Cardiac fibroblast (primary cell): ENCODE data around the gene PLCH2.

Experiments
- DNase-seq, 2 donors: peaks; one replicate each; pipeline versions ENCODE4 v3.0.0 to v3.0.0-alpha.2; 2010; ENCODE audit warnings: low read depth in 2 of 2
- H3K4me3 ChIP-seq, 2 donors: replicated peaks in 1 of 2; 1 replicate in 1 of 2; 2 replicates in 1 of 2; pipeline ENCODE4 v1.5.1; 2011; ENCODE audit warnings: low read depth in 2 of 2, low read length in 2 of 2, mild to moderate bottlenecking in 2 of 2, moderate library complexity in 1 of 2
- TF ChIP-seq, protein P1 (sequence below): IDR thresholded peaks from one replicate; pipeline ENCODE4 v1.5.1; 2011; ENCODE audit warnings: low read depth, mild to moderate bottlenecking, low read length, inconsistent platforms

PLCH2 gene

DNA sequence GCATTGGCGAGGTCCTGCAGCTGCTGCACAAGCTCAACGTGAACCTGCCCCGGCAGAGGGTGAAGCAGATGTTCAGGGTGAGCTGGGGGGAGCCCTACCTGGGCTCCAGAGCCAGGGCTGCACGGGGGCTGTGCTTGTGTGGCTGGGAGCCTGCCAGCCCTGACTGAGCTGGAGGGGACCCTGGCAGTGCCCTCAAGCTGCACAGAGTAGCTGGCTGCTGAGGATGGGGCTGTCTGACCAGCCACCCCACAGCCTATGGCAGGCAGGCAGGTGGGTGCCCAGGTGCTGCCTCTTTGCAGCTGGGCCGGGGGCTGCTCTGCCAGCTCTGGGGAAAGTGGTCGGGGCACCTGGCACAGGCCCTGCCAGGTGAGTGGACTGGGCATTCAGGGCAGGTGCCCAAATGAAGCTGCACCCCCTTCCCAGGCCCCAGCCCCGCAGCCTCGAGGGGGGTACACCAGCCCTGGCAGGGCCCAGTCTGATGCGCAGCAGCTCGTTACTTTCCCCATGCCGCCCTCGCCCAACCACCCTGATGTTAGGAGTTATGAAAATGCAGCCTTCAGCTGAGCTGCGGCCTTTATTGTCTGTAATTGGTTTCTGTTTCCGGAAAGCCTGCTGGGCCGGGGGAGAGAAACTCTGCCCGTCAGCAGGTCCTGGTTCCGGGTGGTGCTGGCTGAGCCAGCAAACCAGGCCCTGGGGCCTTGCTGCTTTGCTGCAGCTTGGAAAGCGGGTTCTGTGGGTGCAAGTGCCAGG is 4.3 kb downstream of the PLCH2 start:
- no peak for DNase-seq
- no peak overlapping the region for H3K4me3 ChIP-seq
- TF ChIP-seq, protein P1, sequence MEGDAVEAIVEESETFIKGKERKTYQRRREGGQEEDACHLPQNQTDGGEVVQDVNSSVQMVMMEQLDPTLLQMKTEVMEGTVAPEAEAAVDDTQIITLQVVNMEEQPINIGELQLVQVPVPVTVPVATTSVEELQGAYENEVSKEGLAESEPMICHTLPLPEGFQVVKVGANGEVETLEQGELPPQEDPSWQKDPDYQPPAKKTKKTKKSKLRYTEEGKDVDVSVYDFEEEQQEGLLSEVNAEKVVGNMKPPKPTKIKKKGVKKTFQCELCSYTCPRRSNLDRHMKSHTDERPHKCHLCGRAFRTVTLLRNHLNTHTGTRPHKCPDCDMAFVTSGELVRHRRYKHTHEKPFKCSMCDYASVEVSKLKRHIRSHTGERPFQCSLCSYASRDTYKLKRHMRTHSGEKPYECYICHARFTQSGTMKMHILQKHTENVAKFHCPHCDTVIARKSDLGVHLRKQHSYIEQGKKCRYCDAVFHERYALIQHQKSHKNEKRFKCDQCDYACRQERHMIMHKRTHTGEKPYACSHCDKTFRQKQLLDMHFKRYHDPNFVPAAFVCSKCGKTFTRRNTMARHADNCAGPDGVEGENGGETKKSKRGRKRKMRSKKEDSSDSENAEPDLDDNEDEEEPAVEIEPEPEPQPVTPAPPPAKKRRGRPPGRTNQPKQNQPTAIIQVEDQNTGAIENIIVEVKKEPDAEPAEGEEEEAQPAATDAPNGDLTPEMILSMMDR: no peak

DNA sequence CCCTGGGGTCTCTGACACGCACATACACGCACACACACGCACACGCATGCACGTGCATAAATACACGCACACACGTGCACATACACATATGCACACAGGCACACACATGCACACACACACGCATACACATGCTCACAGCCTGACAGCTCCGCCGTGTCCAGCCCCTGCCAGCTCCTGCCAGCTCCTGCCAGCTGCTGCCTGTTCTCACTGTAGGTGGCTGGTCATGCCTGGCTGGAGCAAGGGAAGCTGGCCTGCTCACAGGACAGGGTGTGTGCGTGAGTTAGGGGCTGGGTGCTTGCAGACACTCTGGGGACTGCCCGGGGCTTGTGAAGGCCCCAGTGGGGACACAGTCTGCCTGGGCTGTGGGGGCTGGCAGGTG is 4.9 kb downstream of the PLCH2 start:
- no peak for DNase-seq
- TF ChIP-seq, protein P1: no peak
- H3K4me3 ChIP-seq: no peak overlapping the region

DNA sequence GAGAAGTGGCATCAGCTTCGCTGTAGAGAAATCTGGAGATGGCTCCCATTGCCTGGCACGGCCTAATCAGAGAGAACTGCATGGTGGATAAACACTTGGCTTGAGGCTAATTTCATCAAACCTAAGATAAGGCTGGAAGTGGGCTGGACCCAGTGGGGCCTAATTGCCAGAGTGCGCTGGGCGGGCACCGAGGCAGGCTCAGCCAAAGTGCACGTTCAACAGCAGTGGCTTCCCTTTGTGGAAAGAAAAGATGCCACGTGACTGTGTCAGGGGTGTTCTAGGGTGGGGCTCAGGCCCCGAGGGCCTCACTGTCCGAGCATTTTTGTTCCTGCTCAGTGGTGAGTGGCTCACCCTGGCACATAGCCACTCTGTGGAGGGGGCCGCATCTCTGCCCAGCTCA is 5.8 kb downstream of the PLCH2 start:
- no peak for DNase-seq
- TF ChIP-seq, protein P1: no peak

DNA sequence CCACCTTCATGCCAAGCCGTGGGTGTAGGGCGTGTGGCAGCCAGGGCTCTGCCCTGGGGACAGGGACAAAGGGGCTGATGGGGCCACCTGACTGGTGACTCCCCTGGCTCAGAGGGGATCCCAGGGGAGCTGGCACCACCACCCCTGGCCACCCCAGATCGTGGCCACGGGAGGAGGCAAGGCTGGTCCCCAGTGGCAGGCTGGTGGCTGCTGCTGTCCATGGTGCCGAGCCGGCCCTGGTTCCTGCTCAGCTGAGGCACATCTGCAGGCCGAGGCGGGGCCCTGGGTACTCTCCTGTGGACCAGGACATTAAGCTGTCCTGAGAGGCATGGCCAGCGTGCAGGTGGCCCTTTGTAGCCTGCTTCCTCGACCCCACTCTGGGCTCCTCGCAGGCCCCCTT is 6.5 kb downstream of the PLCH2 start:
- DNase-seq: no peak
- H3K4me3 ChIP-seq: no peak overlapping the region
- TF ChIP-seq, protein P1: no peak

More for the DNA sequence above, 5.8 kb downstream of the PLCH2 start:
- H3K4me3 ChIP-seq: no peak overlapping the region

DNA sequence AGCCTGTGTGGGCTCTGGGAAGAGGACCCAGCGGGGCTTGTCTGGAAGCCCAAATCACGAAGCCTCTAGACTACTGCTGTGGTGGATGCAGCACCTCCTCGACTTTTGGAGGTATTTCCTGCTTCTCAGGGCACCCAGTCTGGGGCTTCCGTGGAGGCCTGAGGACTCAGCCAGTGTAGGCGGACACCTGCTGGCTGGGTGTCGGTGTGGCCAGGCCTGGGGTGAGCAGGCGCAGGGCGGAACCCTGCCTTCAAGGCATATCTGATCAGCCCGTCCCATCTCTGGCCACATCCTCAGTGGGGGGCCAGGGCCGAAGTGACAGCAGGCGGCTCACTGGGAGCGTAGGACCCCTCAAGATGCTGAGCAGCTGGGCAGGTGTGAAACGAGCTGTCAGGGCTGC is 6.9 kb downstream of the PLCH2 start:
- DNase-seq: no peak
- TF ChIP-seq, protein P1: no peak
- no peak overlapping the region for H3K4me3 ChIP-seq

DNA sequence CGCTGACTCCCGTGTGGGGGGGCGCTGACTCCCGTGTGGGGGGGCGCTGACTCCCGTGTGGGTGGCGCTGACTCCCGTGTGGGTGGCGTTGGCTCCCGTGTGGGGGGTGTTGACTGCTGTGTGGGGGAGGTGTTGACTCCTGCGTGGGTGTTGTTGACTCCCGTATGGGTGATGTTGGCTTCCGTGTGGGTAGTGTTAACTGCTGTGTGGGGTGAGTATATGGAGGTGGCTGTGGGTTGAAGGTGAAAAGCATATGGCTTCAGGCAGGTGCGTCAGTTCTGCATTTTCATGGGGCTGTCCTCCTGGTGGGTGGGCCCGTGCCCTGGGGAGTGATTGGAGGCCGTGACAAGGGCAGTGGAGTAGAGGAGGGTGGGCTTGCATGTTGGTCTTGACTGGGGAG is 7.9 kb downstream of the PLCH2 start:
- TF ChIP-seq, protein P1: no peak
- H3K4me3 ChIP-seq: no peak overlapping the region
- DNase-seq: no peak

DNA sequence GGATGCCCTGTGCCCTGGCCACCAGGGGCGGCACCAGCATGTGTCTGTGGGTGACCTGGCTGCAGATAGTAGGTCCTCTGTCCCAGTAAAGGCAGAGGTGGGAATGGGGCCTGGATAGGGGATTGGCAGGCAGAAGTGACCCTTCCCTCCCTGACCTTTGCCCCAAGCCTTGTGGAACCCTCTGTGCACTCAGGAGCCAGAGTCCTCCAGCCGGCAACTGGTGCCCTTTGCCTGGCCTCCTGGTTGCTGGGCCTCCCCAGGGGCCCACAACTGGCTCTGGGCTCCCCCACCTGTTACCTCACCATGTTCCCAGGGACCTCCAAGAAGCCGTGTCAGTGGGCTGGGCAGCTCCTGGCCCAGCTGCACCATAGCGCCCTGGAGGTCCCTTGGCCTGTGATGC is 10.0 kb downstream of the PLCH2 start:
- no peak for DNase-seq
- no peak overlapping the region for H3K4me3 ChIP-seq
- TF ChIP-seq, protein P1: no peak
